HCT116 (cell line): ENCODE measurements around the gene PDSS1. TPM values are rescaled to one million over a fixed set of nuclear protein-coding genes. Genes with fewer than 3 reads are reported as not detected.

Experiments used
- ATAC-seq: fragments of 200-7000 bp; cut with Tn5 transposase; 2 replicates; pipeline ENCODE4 v1.9.1; 2020; ENCODE audit warnings: mild to moderate bottlenecking, moderate library complexity
- BruUV-seq: library from RNA; stranded (reverse); fragments of 400-500 nt; replicated peaks from 2 replicates; lab custom pipeline; 2021; lab: Mats Ljungman, UMichigan
- CTCF ChIA-PET: fragments of 300-600 bp; sonication (Branson Sonifier 250); formaldehyde crosslinking; loops from one replicate; lab custom pipeline; 2021; ENCODE audit warnings: antibody characterized with exemption; lab: Charles Lee
- POLR2A ChIA-PET: fragments of 300-600, 350-600 bp; sonication (Branson Sonifier 250); formaldehyde crosslinking; loops from one replicate; lab custom pipeline; 2021; ENCODE audit warnings: antibody characterized with exemption; lab: Charles Lee
- RAD21 ChIA-PET, 2 experiments: fragments of 300-600 bp; sonication (Branson Sonifier 250); formaldehyde crosslinking; loops; one replicate each; lab custom pipeline; 2023; ENCODE audit warnings: low total read pairs in 2 of 2; ENCODE audit not compliant: uncharacterized antibody in 2 of 2, unreplicated experiment in 2 of 2, low non-redundant PET in 1 of 2; lab: Charles Lee
- DNase-seq: peaks from one replicate; pipeline ENCODE4 v3.0.0-alpha.2; 2010; ENCODE audit warnings: low read depth, low spot score
- H2AFZ ChIP-seq: fragments of 200-600 bp; shearing (Covaris generic), sonication (generic); 2 replicates; pipeline ENCODE4 v1.6.1; 2017; ENCODE audit warnings: low read depth, mixed run types, mixed read lengths, antibody characterized with exemption, low read length; ENCODE audit not compliant: poor library complexity, severe bottlenecking
- H3K27ac ChIP-seq: 2 replicates; pipeline ENCODE4 v1.5.1; 2012; ENCODE audit warnings: low read depth, low read length
- H3K27me3 ChIP-seq: fragments of 200-600 bp; sonication (generic); 2 replicates; pipeline ENCODE4 v1.6.1; 2016; ENCODE audit warnings: mixed run types, low read length, mixed read lengths; ENCODE audit not compliant: insufficient read depth
- H3K36me3 ChIP-seq, 2 experiments: fragments of 200-500 bp in 1 of 2; fragments of 200-600 bp in 1 of 2; sonication (Bioruptor generic) in 1 of 2; sonication (generic) in 1 of 2; 2 replicates each; pipeline versions ENCODE4 v1.5.1 to v1.6.1; 2014 to 2016; ENCODE audit warnings: low read length in 2 of 2, inconsistent platforms in 1 of 2, mixed read lengths in 1 of 2, mixed run types in 1 of 2; ENCODE audit not compliant: insufficient read depth in 2 of 2, control insufficient read depth in 1 of 2
- H3K4me1 ChIP-seq, 2 experiments: fragments of 200-600 bp in 1 of 2; sonication (generic) in 1 of 2; 2 replicates each; pipeline versions ENCODE4 v1.5.1 to v1.6.1; 2012 to 2017; ENCODE audit warnings: low read length in 2 of 2, inconsistent platforms in 1 of 2, mild to moderate bottlenecking in 1 of 2, mixed read lengths in 1 of 2, mixed run types in 1 of 2, moderate library complexity in 1 of 2; ENCODE audit not compliant: insufficient read depth in 2 of 2, control insufficient read depth in 1 of 2
- H3K4me2 ChIP-seq: fragments of 200-600 bp; sonication (generic); 2 replicates; pipeline ENCODE4 v1.6.1; 2017; ENCODE audit warnings: mixed run types, low read length, mixed read lengths
- H3K4me3 ChIP-seq, 2 experiments: fragments of 200-600 bp in 1 of 2; sonication (generic) in 1 of 2; replicated peaks in 1 of 2; 2 replicates each; pipeline ENCODE4 v1.5.1; 2011 to 2016; ENCODE audit warnings: low read length in 2 of 2, control low read depth in 1 of 2, low read depth in 1 of 2, mild to moderate bottlenecking in 1 of 2, mixed read lengths in 1 of 2, mixed run types in 1 of 2
- H3K79me2 ChIP-seq: fragments of 200-600 bp; sonication (generic); 2 replicates; pipeline ENCODE4 v1.6.1; 2017; ENCODE audit warnings: mild to moderate bottlenecking, mixed run types, low read length, moderate library complexity, mixed read lengths; ENCODE audit not compliant: insufficient read depth
- H3K9ac ChIP-seq: fragments of 200-600 bp; sonication (generic); 2 replicates; pipeline ENCODE4 v1.6.1; 2016; ENCODE audit warnings: low read length, mixed read lengths
- H3K9me2 ChIP-seq: fragments of 200-600 bp; sonication (generic), shearing (Covaris generic); 2 replicates; pipeline ENCODE4 v1.6.1; 2017; ENCODE audit warnings: mixed run types, mild to moderate bottlenecking, moderate library complexity; ENCODE audit not compliant: insufficient read depth
- H3K9me3 ChIP-seq, 2 experiments: fragments of 200-500 bp in 1 of 2; fragments of 200-600 bp in 1 of 2; sonication (Bioruptor generic) in 1 of 2; sonication (generic) in 1 of 2; 2 replicates each; pipeline ENCODE4 v1.6.1; 2014 to 2017; ENCODE audit warnings: low read length in 2 of 2, mixed read lengths in 2 of 2, inconsistent platforms in 1 of 2, low read depth in 1 of 2, mild to moderate bottlenecking in 1 of 2, mixed run types in 1 of 2, moderate library complexity in 1 of 2; ENCODE audit not compliant: control insufficient read depth in 1 of 2, insufficient read depth in 1 of 2
- H4K20me1 ChIP-seq: fragments of 200-600 bp; sonication (generic), shearing (Covaris generic); 2 replicates; pipeline ENCODE4 v1.6.1; 2017; ENCODE audit warnings: mixed run types, mild to moderate bottlenecking, moderate library complexity; ENCODE audit not compliant: insufficient read depth
- CBX3 ChIP-seq: IDR thresholded peaks from 2 replicates; pipeline ENCODE4 v1.6.1; 2012; ENCODE audit warnings: low read depth
- EGR1 ChIP-seq: IDR thresholded peaks from 2 replicates; pipeline ENCODE4 v1.6.1; 2012; ENCODE audit warnings: low read depth
- EZH2 ChIP-seq: fragments of 200-600 bp; sonication (generic); IDR thresholded peaks from 2 replicates; pipeline ENCODE4 v1.6.1; 2017; ENCODE audit warnings: antibody characterized with exemption, mixed run types
- EZH2phosphoT487 ChIP-seq: fragments of 200-600 bp; IDR thresholded peaks from 2 replicates; pipeline ENCODE4 v1.6.1; 2018; ENCODE audit warnings: antibody characterized with exemption, borderline replicate concordance
- JUND ChIP-seq: IDR thresholded peaks from 2 replicates; pipeline ENCODE4 v1.6.1; 2012
- POLR2A ChIP-seq: IDR thresholded peaks from 2 replicates; pipeline ENCODE4 v1.7.0; 2011; ENCODE audit warnings: borderline replicate concordance; ENCODE audit not compliant: insufficient read depth, insufficient read length; ENCODE audit errors: extremely low read depth
- POLR2AphosphoS5 ChIP-seq: IDR thresholded peaks from 2 replicates; pipeline ENCODE4 v1.6.1; 2011; ENCODE audit warnings: mild to moderate bottlenecking, low read depth, low read length, moderate library complexity
- RAD21 ChIP-seq: IDR thresholded peaks from 2 replicates; pipeline ENCODE4 v1.6.1; 2012; ENCODE audit warnings: low read depth, mild to moderate bottlenecking
- TCF7L2 ChIP-seq: IDR thresholded peaks from 2 replicates; pipeline ENCODE4 v1.7.0; 2011; ENCODE audit warnings: borderline replicate concordance, inconsistent platforms; ENCODE audit not compliant: insufficient read depth, insufficient read length; ENCODE audit errors: extremely low read depth
- YY1 ChIP-seq: IDR thresholded peaks from 2 replicates; pipeline ENCODE4 v1.6.1; 2011; ENCODE audit warnings: low read length, low read depth, moderate library complexity, mild to moderate bottlenecking; ENCODE audit not compliant: insufficient replicate concordance; ENCODE audit errors: extremely low read depth
- ZFX ChIP-seq: fragments of 450-650 bp; IDR thresholded peaks from 2 replicates; pipeline ENCODE4 v1.6.1; 2017
- intact Hi-C: fragments of 100-400 bp; cut with micrococcal nuclease; formaldehyde crosslinking; loops from 2 replicates; pipeline ENCODE4 v1.10.0; 2022
- total RNA-seq: library from RNA; stranded (reverse); gene quantifications from one replicate; pipeline ENCODE4 v1.2.1, GENCODE V29; 2021; ENCODE audit not compliant: unreplicated experiment

The PDSS1 gene
- total RNA-seq, 1 experiment from 2014 or later = 23.5 TPM

DNA sequence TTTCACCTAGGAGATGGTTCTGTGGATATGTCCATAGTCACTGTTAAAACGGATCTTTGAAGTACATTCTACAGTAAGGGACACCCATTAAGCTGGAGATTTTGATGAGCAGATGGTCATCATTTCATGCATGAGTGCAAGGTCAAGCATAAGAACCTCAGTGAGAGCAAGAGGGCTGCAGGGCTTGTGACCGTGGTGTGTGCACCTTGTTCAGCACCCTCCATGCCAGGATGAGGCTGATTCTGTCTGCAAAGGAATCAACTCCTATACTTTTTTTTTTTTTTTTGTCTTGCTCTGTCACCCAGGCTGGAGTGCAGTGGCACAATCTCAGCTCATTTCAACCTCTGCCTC is 17.6 kb downstream of the PDSS1 start:
- POLR2A ChIA-PET = no interaction called here
- Histone ChIP-seq H3K4me3 (no peak overlapping the region), H3K9me3 (no peaks in the 10 kb centered on the region), H2AFZ (no peak overlapping the region), H3K27me3 (no peaks in the 10 kb centered on the region), H3K79me2 (peaks cover 32% of the 10 kb centered on the region), H3K4me2 (no peak overlapping the region), H3K4me1 (no peaks in the 10 kb centered on the region), H4K20me1 (no peaks in the 10 kb centered on the region), H3K27ac (no peak overlapping the region), H3K36me3 (peaks cover 14 to 16% of the 10 kb centered on the region in 2 experiments; a peak in 3 of 4 replicates), H3K9ac (no peak overlapping the region), H3K9me2 (no peaks in the 10 kb centered on the region)
- BruUV-seq = no TSS peak
- TF ChIP-seq RAD21 (no peak), JUND (no peak), EZH2phosphoT487 (no peak), TCF7L2 (no peak), POLR2A (no peak), CBX3 (no peak), EZH2 (no peak), POLR2AphosphoS5 (no peak), YY1 (no peak), EGR1 (no peak), ZFX (no peak)
- CTCF ChIA-PET = interaction anchor here (0.9 kb wide), 1 partner anchor 181 kb away, joined by 3 read pairs; no protein-coding TSS in a partner anchor
- RAD21 ChIA-PET = no interaction called here
- ATAC-seq = no peak
- intact Hi-C loops = no loop called here
- DNase-seq = no peak

GRCh38 chr10:26717476-26717875 is 20.0 kb downstream of the PDSS1 start:
- Histone ChIP-seq H4K20me1 (no peaks in the 10 kb centered on the region), H3K9ac (no peak overlapping the region), H3K4me1 (peaks cover 0 to 3% of the 10 kb centered on the region in 2 experiments; a peak in 1 of 4 replicates), H2AFZ (no peak overlapping the region), H3K79me2 (peaks cover 32% of the 10 kb centered on the region), H3K9me3 (no peaks in the 10 kb centered on the region), H3K4me3 (no peak overlapping the region), H3K27me3 (no peaks in the 10 kb centered on the region), H3K27ac (no peak overlapping the region), H3K36me3 (peaks cover 19 to 21% of the 10 kb centered on the region in 2 experiments; a peak in 3 of 4 replicates), H3K4me2 (no peak overlapping the region), H3K9me2 (no peaks in the 10 kb centered on the region)
- ATAC-seq = no peak
- POLR2A ChIA-PET = no interaction called here
- TF ChIP-seq EZH2phosphoT487 (no peak), ZFX (no peak), JUND (no peak)
- CTCF ChIA-PET = interaction anchor here (1.0 kb wide), 1 partner anchor 9 kb away, joined by 3 read pairs; no protein-coding TSS in a partner anchor
- intact Hi-C loops = no loop called here
- no TSS peak for BruUV-seq
- RAD21 ChIA-PET = no interaction called here
- DNase-seq = no peak
